Heart right ventricle (tissue), 16 donors: ENCODE measurements around the gene WWOX. TPM values are rescaled to one million over a fixed set of nuclear protein-coding genes. Genes with fewer than 3 reads are reported as not detected.

Experiments used
- ATAC-seq, 8 donors: fragments of 200-7000 bp; cut with Tn5 transposase; one replicate each; pipeline ENCODE4 v1.9.1; 2020; ENCODE audit warnings: mild to moderate bottlenecking in 8 of 8, moderate library complexity in 8 of 8, moderate number of reproducible peaks in 1 of 8
- DNase-seq, 2 donors: peaks; one replicate each; pipeline ENCODE4 v3.0.0-alpha.2; 2020
- H3K27ac ChIP-seq, 10 donors: fragments of 200-600 bp; sonication (generic) in 2 of 10; one replicate each; pipeline versions ENCODE4 v1.5.0 to v1.8.0; 2020 to 2022; ENCODE audit warnings: mild to moderate bottlenecking in 3 of 10
- H3K27me3 ChIP-seq, 7 donors: fragments of 200-600 bp; one replicate each; pipeline ENCODE4 v1.8.0; 2021 to 2022; ENCODE audit warnings: mild to moderate bottlenecking in 2 of 7
- H3K36me3 ChIP-seq, 9 donors: fragments of 200-600 bp; sonication (generic) in 1 of 9; one replicate each; pipeline versions ENCODE4 v1.5.0 to v1.8.0; 2020 to 2022; ENCODE audit warnings: mild to moderate bottlenecking in 2 of 9
- H3K4me1 ChIP-seq, 9 donors: fragments of 200-600 bp; sonication (generic) in 1 of 9; one replicate each; pipeline versions ENCODE4 v1.5.0 to v1.8.0; 2020 to 2022; ENCODE audit warnings: mild to moderate bottlenecking in 4 of 9
- H3K4me3 ChIP-seq, 10 donors: fragments of 200-600 bp; sonication (generic) in 2 of 10; one replicate each; pipeline versions ENCODE4 v1.5.0 to v1.8.0; 2020 to 2022; ENCODE audit warnings: mild to moderate bottlenecking in 7 of 10, moderate library complexity in 2 of 10
- H3K9me3 ChIP-seq, 11 donors: fragments of 200-600 bp in 10 of 11; sonication (generic) in 2 of 11; one replicate each; pipeline versions ENCODE4 v1.5.0 to v1.8.0; 2013 to 2022; ENCODE audit warnings: mild to moderate bottlenecking in 2 of 11, control low read depth in 1 of 11, moderate library complexity in 1 of 11
- CTCF ChIP-seq, 9 donors: fragments of 200-600 bp; sonication (generic) in 2 of 9; IDR thresholded peaks; one replicate each; pipeline versions ENCODE4 v1.5.0 to v1.8.0; 2021 to 2022; ENCODE audit warnings: antibody characterized with exemption in 9 of 9, mild to moderate bottlenecking in 5 of 9, moderate library complexity in 1 of 9
- WGBS, 2 donors: extraction: QIAGEN DNeasy Blood & Tissue Kit; methylation state at CpG; one replicate each; pipeline ENCODE4 v1.1.7; 2013; ENCODE audit warnings: inconsistent platforms in 1 of 2; 5-methylcytosine and 5-hydroxymethylcytosine counted together
- intact Hi-C, 10 donors: fragments of 100-400 bp; cut with DNase I; formaldehyde crosslinking; loops; one replicate each; pipeline versions ENCODE4 v1.11.1 to v1.14.2; 2022
- polyA plus RNA-seq, 2 donors: library from polyadenylated mRNA; stranded (reverse); fragments of 200-250 nt; gene quantifications; one replicate each; pipeline ENCODE4 v1.2.3, GENCODE V29; 2013
- total RNA-seq, 10 donors: library from RNA; stranded (reverse); fragmentation: NEBNext Ultra II Directional in 3 of 10; extraction: Animal tissue kit (Norgen Biotek cat#: 25700) in 3 of 10; gene quantifications; one replicate each; pipeline versions ENCODE4 v1.2.1 to v1.2.4, GENCODE V29; 2021 to 2023
- donor health status: Arrhythmogenic right ventricular cardiomyopathy.
- donor health status: ischemic (EF 13 %, LVEDD 7.1; RV severe dilation, severe dysfunction).
- donor health status: healthy with polysubstance abuse.
- donor health status: DM: no; HTN: yes; CAD: no.
- donor health status: DM: no; HTN: no; CAD: no.
- donor health status: ischemic (EF 25% LVEDD 6.9; RV normal size, moderate dysfunction).
- donor health status: ischemic (EF 25% LVEDD 5.7; RV mildly dilated, moderate dysfunction).
- donor health status: healthy.
- donor health status: DM: yes; HTN: yes; CAD: no.
- donor health status: Ischemic cardiomyopathy.
- donor health status: ischemic (EF 35%, LVEDD 5.7; RV mildly dilated, moderate dysfunction).
- donor health status: nonischemic (EF 11% LVEDD 7.7; RV severe dilation, severe dysfunction).
- donor health status: DM: yes; HTN: yes; CAD: no.
- donor health status: PGD.
- donor health status: ischemic (EF 29% LVEDD 5.4; RV normal size, mild dysfunction).
- donor health status: nonischemic (EF 23%, LVEDD 6.1; RV moderate dilation, normal function).

The WWOX gene
- total and polyA plus RNA-seq, 12 donors = 4.9 to 15.0 (median 9.9) TPM

DNA sequence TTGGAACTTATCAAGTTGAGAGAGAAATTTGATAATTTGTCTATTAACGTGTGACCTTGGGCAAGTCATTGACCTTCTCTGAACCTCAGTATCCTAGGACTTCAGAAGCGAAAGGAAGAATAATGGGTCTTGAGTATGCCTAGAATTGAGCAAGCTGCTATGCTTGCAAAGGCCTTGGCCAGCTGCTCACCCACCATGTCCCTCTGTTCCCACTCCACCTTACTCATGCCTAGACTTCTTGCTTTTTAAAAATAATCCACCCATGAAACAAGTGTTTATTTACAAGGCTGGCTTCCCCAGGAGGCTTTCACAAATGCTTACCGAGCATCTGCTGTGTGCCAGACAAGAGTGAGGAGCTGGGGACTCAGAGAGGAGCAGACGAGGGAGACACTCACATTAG is 910.4 kb downstream of the WWOX start:
- H3K4me3 ChIP-seq = no peak overlapping the region
- H3K27me3 ChIP-seq = no peaks in the 10 kb centered on the region
- no peaks in the 10 kb centered on the region for H3K36me3 ChIP-seq
- no peaks in the 10 kb centered on the region for H3K9me3 ChIP-seq
- no peak for DNase-seq
- no peak for TF ChIP-seq CTCF (IDR thresholded peaks at IDR 0.05)
- no peak overlapping the region for H3K27ac ChIP-seq
- H3K4me1 ChIP-seq = no peaks in the 10 kb centered on the region
- intact Hi-C loops = no loop called here
- 94 to 97% methylated on average over 4 of the region's 4 CpGs for WGBS, 2 donors
- ATAC-seq = no peak

DNA sequence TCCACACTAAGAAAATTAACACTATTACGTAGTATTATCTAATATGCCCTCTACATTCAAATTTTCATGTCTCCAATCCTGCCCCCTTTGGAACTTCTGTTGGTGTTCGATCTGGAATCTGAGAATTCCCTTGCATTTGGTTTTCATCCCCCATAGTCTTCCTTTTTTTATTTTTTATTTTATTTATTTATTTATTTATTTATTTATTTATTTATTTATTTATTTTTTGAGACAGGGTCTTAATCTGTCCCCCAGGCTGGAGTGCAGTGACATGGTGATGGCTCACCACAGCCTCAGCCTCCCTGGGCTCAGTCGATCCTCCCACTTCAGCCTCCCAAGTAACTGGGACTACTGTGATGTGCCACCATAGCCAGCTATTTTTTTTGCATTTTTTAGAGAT is 911.8 kb downstream of the WWOX start:
- no peak for DNase-seq
- Histone ChIP-seq H3K4me3 (no peak overlapping the region), H3K4me1 (no peaks in the 10 kb centered on the region), H3K36me3 (no peaks in the 10 kb centered on the region), H3K9me3 (no peaks in the 10 kb centered on the region), H3K27me3 (no peaks in the 10 kb centered on the region), H3K27ac (no peak overlapping the region)
- 97 to 98% methylated on average over 3 of the region's 3 CpGs for WGBS, 2 donors
- no peak for TF ChIP-seq CTCF (IDR thresholded peaks at IDR 0.05)
- no peak for ATAC-seq
- intact Hi-C loops = no loop called here

DNA sequence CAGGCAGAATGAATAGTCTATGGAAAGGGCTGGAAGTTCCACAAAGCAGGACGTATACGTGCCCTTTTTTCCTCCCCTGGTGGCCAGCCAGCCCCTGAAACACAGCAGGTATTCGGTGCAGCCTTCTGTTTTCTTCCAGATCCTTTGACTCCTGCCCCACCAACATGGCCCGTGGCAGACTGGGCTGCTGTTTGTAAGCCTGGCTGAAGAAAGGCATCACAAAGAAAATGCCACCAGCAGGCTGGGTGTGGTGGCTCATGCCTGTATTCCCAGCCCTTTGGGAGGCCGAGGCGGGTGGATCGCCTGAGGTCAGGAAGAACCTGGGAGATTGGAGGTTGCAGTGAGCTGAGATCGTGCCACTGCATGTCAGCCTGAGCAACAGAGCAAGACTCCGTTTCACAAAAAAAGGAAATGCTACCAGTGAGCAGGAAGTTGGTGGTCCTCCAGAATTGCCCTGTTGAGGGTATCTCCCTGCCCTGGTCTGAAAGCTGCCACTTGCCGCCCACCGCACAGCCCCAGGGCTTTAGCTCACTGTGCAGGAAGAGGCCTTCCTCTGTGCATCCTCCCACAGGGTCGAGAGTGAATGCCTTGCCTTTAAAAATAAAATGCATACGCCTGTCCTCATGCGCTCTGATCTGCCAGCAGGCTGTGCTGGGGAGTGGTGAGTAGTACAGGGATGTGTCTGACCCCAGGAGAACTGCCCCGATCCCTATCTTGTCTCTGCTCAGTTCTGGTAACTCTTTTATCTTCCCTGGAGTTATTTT is 913.4 kb downstream of the WWOX start:
- Histone ChIP-seq H3K9me3 (no peaks in the 10 kb centered on the region), H3K27me3 (no peaks in the 10 kb centered on the region), H3K4me1 (no peaks in the 10 kb centered on the region), H3K36me3 (no peaks in the 10 kb centered on the region), H3K27ac (no peak overlapping the region), H3K4me3 (no peak overlapping the region)
- DNase-seq (no peak), ATAC-seq (peak in 1 of 8 donors; percentile 10)
- intact Hi-C loops = no loop called here
- WGBS, 2 donors = 78 to 81% methylated on average over 15 of the region's 15 CpGs
- no peak for TF ChIP-seq CTCF (IDR thresholded peaks at IDR 0.05)

DNA sequence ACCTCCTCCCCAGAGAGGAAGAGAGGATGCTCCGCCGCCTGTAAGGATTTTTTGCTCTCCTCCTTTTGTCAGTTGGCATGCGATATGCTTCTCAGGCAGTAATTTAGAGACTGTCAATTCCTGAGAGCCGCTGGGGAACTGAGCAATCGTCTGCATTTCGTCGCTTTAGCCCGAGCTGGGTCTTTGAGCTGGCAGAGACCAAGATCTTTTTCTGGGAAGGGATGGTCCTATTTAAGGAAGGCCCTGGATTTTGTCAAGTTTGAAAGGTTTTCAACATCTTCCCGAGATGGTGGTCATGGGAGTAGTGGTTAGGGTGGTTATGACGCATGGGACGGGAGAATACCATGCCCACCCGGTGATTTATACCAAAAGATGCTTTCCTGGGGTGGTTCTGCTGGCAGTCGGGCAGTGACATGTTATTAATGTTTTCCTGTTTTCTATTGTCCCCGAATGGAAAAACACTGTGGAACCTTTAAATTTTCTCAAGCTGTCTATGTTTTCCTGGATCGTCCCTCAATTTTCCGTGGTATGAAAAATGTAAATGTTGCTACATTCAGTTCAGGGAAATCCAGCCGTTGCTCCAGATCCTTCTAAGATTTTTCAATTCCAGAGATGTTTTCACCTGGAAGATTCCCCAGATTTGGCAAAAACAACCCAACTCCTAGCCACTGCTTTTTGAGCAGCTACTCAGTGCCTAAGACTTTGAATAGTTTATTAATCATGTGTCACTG is 914.6 kb downstream of the WWOX start:
- Histone ChIP-seq H3K36me3 (no peaks in the 10 kb centered on the region), H3K9me3 (no peaks in the 10 kb centered on the region), H3K27me3 (no peaks in the 10 kb centered on the region), H3K27ac (no peak overlapping the region), H3K4me3 (no peak overlapping the region), H3K4me1 (no peaks in the 10 kb centered on the region)
- 74 to 79% methylated on average over 17 of the region's 17 CpGs for WGBS, 2 donors
- no peak for TF ChIP-seq CTCF (IDR thresholded peaks at IDR 0.05)
- DNase-seq (no peak), ATAC-seq (no peak)
- intact Hi-C loops = no loop called here
